Measurements from ENCODE around the gene CFAP210.

CFAP210 gene, protein sequence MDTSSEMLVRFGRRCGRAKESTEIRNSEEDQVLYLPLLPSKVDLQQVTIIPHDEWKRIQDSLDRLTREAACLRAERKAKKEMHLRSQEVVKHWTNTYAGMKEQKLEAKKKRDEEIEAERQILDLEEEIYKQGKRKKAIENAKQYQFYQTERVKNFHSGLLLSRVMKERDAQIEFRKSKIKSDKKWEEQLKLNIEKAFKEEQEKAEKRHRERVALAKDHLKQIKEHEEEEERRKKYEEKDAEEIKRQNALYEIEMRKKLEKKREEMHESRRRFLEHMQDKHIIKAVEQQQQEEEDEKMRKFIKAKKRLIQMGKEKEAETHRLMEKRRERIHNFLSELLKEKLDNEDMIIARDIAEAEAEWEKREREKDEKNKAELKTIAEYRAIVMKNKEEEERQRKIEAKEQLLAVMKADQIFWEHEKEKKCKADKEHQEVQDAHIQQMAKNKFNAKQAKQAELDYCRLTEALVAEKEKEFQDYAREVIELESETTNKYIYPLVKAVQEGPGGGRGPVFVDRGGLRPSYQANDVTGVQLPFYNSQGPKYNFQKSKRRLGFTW

DNA sequence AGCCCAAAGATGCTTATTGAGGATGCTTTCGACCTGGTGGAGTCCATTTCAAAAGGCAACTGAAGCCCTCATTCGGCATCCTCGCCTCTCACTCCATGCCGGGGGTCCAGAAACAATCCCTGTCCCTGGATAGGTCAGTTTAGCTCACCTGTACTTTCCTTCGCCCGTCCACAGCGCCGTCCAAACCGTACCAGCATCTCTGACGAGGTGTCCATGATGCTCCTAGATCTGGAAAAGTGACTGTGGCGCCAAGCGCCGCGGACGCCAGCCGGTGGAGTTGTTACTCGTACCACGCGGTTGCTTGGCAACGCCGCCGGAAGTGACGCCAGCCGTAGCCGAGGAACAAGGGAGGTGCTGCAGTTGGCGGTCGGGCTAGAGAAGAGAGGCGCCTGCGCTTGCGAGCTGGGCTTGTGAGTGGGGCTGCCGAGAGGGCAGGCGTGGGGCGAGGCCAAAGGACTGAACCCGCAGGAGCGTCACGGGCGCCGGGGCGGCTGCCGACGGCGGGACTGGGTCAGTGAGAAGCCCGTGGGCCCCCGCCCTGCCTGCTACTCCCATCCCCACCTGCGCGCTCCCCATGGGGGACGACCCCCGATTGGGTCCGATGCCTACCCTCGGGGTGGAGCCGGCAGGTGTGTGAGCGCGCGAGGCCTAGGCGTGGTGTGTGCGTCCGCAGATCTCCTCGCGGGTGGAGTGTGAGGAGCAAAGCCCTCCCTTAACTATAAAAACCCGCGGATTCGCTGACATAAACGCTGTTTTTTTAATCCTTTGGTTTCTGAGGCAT lies at the start of gene CFAP210, which contains the start of gene PHOSPHO2:
CFAP210 (minus strand) TSS at position 293 of the 781 bp plus-strand sequence; CDS start at position 215, 78 bp downstream.
PHOSPHO2 (plus strand) TSS at position 357 of the 781 bp plus-strand sequence. CDS start 6,503 bp downstream, outside the sequence.
- peak; percentile 99 for DNase-seq (ENCODE audit: low read depth)

DNA sequence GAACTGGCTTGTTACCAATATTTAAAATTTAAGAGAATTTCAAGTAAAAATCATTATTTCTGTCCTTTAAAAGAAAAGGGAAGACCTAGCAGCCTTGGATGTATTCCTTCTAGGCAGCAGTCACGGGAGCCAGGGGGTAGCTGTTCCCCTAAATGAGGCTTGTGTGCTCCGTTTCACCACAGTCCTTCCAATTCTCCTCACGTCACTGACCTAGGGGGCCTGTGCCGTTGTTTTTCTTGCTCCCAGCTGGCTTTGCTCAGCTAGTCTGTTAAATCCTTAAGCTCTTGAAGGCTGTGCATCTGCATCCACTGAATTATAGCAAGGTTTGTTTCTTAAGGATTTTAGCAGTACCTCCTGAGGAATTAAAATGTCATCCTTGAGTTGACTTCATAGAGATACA lies 49.3 kb upstream of the CFAP210 start:
- DNase-seq (ENCODE audit: low read depth), result no peak

DNA sequence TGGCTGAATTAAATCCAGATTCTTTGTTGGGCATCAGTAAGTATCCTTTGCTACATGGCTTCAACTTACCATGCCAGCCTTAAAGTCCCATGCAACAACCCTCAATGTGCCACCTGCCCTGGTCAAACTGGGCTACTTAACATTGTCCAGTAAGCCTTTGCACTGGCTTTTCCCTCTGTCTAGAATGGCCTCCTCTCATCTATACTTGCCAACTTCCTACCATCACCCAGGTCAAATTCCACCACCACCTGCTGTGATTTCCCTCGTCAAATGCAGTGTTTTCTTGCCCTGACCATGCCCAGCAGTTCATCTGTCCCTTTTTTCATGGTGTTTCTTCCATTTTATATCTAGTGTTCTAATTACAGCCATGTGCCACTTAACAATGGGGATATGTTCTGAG lies 45.1 kb upstream of the CFAP210 start:
- DNase-seq (ENCODE audit: low read depth), result no peak

DNA sequence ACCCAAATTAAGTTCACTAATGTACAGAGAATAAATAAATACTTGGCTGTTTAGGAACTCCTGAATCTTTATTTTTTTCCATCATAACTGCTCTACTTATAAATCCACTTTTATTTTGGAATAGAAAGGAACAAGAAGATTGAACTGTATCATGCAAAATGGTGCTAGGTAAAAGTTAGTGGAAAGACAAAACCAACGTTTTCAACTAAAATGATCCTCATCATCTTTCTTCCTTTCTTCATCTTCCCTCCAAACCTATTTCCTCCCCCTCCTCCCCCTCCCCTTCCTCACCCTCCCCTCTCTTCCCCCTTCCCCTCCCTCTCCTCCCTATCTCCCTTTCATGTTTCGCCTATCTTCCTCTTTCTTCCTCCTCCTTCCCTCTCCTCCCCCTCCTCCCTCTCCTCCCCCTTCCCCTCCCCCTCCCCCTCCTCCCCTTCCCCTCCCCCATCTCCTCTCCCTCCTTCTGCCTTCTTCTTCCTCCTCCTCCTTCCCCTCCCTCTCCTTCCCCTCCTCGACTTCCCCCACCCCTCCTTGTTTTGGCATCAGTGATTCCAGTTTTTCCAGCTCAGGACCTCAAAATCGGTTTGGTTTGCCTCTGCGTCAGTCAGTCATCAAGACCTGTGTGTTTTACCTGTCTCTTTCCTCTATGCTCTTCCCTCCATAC lies 44.5 kb upstream of the CFAP210 start:
- DNase-seq (ENCODE audit: low read depth), result no peak

DNA sequence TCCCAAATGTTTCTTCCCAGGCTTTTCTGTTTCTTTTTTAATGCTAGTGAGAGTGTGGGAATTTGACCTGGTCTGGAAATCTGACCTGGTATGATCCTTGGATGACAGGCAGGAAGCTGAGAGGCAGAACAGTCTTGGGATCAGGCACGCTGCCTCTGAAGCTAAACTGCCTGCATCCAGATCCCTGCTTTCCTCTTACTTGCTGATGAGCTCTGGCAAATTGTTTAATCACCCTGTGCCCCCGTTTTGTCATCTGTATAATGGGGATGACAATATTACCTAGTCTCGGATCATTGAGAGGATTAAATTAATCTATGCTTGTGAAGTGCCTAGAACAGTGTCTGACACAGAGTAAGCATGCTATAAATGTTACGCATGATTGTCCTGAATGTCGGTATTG lies 42.7 kb upstream of the CFAP210 start:
- DNase-seq (ENCODE audit: low read depth), result no peak

DNA sequence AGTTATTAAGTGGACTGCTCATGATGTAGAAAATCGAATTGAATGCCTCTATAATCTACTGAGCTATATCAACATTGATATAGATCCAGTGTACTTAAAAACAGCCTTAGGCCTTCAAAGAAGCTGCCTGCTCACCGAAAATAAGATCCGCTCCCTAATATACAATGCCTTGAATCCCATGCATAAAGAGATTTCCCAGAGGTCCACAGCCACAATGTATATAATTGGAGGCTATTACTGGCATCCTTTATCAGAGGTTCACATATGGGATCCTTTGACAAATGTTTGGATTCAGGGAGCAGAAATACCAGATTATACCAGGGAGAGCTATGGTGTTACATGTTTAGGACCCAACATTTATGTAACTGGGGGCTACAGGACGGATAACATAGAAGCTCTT lies 41.4 kb upstream of the CFAP210 start:
- DNase-seq (ENCODE audit: low read depth), result no peak

DNA sequence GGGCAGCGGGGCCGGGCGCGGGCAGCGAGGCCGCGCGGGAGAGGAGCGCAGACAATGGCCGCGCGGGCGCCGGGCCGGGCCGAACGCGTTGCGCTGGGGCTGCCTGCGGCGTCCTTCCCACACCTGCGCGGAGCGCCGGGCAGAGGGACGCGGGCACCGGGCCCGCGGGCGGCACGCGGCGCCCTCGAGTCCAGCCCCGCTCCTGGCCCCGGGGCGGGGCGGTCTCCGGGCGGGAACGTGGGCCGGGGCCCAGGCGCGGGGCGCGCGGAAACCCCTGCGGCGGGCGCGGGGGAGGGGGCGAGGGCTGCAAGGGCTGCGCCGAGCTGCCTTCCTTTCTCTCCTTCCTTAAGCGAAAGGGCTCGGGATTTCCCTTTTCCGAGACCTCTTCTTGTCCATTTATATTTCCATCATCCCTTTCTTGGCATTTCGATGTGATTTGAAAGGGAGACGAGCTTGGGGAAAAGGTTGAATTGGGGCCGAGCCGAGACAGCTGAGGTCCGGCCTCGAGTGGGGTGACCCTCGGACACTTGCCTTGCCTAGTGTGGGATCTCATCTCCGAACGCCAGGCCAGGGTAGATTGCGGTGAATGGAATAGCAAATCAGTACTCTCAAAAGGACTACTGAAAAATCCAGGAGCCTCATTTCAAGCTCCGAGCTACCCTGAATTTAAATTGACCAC lies 40.1 kb upstream of the CFAP210 start:
- DNase-seq (ENCODE audit: low read depth), result no peak

DNA sequence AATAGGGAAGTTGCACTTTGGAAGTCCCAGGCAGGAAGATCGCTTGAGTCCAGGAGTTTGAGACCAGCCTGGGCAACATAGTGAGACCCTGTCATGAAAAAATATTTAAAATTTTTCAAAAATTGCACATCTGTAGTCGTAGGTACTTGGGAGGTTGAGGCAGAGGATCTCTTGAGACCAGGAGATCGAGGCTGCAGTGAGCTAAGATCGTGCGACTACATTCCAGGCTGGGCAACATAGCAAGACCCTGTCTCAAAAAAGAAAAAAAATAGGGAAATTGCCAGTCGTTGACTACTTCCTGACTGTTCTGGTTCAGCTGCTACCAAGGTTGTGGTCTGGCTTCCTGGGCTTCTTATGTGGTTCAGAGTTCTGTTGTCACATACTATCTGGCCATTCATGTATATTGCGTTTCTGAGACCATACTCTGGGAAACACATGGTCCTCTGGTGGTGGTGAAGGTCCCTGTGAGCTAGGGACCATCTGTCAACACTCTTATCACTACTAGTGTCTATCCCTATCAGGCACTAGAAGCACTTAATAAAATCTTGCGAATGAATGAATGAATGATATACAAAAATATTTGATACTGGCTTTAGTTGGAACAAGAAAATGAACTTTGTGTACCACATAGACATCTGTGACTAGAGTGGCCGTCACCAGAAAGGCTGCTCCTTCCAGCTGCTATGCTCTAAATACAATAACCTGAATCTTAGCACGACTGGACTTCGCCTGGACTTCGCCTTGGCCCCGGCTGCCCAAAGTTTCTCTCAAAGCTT lies 38.6 kb upstream of the CFAP210 start:
- no peak for DNase-seq (ENCODE audit: low read depth)

DNA sequence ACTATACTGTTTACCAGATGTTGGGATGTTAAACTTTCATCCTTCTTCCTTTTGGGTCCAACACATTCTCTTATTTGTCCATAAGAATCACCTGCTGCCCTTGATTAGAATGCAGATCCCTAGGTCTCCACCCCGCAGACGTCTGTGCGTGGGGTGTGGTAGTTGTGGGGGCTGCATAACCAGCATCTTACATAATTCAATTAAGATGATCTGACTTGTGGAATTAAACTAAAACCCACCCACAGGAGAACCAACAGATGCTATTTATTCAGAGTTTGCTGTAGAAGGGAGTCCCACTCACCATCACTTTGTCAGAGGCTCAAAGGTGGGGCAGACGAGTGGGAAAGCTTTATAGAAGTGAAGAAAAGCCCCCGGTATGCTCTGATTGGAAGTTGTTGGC lies 37.9 kb upstream of the CFAP210 start:
- no peak for DNase-seq (ENCODE audit: low read depth)

DNA sequence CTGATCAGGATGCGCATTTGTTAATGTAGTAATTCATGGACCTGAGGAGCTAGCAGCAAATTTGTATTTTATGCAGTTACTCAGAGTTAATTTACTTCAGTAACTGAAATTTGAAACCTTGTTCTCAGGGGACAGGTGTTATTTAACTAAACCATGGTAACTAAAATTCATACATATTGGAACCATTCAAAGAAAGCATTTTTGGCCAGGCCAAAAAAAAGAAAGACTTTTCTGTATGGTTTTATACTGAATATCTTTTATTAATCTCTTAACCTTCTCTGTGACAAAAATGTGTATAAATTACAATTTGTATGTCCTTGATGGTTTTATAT lies 35.0 kb upstream of the CFAP210 start:
- no peak for DNase-seq (ENCODE audit: low read depth)

DNA sequence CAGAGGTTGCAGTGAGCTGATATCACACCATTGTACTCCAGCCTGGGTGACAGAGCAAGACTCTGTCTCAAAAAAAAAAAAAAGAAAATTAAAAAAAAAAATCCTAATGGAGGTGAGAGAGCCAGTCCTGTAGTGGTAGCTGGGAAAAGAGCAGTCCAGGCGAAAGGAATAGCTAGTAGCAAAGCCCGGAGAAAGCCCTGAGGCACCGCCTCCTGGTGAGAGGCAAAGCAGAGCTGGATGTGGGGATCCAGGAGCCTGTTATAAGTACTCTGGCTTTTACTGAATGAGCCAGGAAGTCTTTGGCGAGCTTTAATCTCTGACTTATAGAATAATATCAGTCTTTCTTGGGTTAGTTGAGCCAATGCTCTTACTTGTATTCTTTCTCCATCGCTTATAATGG lies 32.9 kb upstream of the CFAP210 start:
- no peak for DNase-seq (ENCODE audit: low read depth)

DNA sequence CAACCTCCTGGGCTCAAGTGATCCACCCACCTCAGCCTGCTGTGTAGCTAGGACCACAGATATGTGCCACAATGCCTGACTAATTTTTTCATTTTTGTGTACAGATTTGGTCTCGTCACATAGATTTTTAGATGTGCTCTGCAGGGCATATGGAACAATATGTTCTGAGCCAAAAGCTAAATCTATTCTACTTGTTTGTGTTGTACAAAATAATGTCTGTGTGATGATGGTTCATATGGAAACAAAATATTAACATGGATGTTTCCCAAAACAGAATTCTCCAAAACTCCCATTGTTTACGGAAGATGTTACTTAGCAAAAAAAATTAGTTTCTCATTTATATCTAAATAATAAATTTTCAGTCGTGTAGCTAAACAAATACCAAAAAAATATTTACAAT lies 26.8 kb upstream of the CFAP210 start:
- DNase-seq (ENCODE audit: low read depth), result no peak

DNA sequence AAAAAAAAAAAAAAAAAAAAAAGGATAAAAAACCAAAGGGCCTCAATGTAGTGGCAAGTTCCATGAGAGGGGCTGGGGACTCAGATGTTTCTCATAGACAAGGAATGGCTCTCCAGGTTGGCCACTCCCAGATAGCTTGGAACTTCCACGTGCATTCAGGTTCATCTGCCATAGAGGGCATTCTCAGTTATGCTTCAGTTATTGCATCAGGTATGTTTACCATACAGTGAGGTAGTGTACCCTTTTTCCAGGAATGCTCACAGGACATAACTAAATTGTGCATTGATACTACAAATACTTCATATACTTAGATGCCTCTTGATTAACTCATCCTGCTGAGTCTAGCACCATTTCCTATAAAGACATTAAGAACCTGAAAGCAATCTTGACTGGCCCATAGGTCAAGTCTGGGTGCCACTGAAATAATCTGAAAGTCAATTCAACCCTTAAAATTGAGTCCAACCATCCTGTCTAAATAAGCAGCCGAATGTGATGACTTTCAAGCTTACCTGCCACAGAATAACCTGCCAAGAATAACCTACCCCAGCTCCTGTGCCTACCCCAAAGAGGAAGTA lies 24.8 kb upstream of the CFAP210 start:
- DNase-seq (ENCODE audit: low read depth), result no peak

DNA sequence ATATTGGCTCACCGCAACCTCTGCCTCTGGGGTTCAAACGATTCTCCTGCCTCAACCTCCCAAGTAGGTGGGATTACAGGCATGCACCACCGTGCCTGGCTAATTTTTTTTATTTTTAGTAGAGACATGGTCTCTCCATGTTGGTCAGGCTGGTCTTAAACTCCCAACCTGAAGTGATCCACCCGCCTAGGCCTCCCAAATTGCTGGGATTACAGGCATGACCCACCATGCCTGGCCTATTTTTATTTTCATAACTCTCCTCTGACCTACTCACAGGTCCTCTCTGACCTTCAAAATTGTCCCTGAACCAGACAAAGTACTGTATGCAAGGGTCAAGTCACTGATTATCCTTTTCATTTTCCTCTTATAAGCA lies 23.5 kb upstream of the CFAP210 start:
- DNase-seq (ENCODE audit: low read depth), result no peak

DNA sequence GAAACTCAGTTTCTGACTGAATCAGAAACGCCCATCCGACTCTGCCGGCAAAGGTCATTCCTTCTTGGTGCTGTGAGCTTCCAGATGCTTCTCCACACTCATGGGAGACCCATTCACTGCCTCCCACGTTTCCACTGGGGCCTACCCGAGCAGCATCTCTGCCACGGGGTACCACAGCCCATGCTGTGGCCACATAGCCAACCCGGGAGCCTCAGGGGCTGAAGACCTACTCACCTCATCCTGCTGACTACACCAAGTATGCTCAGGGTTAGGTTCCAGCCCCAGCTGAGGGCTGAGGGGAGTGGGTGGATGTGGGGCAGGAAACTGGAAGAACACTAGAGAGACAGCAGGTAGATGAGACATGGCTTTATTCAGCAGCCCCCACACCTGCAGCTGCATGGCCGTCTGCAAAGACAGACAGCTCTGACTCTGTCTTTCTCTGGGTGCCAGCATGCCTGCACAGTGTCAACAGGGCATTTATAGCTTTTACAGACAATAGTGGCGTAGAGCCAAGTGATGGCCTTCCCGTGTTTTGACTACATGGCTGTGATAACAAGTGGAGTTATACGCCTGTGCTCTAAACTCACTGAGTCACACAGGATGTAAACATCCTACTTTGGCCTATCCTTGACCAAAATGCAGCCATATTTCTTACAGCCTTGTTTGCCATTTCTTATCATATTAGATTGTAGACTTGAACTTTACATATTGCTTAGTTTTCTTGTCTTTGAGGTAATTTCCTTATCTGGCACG lies 22.9 kb upstream of the CFAP210 start:
- DNase-seq (ENCODE audit: low read depth), result no peak

DNA sequence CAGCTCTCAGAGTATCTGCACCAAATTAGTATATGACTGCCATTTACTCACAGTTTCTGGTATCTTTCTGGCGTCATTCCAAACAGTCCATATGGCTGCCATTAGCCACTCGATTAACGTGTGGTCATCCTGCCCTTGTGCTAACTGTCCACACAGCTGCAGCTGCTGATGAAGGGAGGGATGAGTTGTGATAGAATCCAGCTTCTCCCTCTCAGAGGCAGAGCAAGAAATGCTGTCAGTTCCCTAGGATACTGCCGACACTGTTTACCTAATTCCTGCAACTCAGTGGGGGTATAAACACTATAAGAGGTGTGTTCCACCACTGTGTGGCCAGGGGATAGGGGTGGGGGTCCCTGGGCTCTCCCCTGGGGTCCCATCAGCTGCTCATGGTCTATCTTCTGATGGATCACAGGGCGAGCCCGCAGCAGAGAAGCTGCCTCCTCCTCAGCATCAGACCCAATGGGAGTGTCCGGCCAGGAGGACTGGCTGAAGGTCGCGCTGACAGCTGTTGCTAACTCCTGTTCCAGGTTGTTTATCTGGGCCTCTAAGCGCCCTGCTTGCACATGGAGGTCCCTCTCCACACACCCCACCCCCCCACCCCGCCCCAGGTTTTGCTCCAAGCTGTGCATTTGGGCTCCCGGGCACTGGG lies 22.2 kb upstream of the CFAP210 start:
- no peak for DNase-seq (ENCODE audit: low read depth)

DNA sequence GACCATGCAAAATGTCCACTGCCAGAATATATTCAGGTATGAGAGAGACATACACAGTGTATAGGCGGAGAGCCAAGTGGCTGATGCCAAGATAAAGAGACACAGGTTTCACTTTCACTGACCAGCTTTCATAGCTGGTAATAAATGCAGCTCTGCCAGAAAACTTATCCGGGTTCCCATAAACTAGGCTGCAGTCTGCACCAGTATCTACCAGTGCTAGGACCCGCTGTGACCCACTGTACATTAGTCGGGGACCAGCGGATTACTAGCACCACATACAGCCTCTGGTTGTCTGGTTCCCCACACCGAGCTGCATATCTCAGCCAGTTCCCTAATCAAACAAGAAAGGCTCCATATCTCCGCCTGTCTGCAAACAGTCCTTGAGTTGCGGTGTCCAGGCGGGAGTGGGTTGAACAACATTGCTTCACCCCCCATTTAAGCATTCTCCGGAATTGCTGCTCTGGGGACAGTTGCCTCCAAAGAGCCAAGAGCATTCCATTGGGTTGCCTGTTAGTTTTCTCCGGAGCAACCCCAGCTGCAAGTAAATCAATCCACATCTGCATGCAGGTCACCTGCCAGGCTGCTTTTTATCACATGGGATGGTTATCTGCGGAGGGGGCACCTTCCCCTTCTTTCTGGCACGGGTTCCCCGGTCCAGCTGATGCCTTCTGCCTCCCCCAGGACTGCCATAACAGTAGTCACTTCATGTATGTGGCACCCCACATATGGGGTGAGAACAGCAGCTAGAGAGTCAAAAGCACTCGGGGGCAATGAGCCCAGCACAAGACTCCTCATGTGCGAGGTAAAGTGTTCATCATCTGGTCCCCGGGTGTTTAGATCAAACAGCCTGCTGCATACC lies 21.4 kb upstream of the CFAP210 start:
- DNase-seq (ENCODE audit: low read depth), result no peak

DNA sequence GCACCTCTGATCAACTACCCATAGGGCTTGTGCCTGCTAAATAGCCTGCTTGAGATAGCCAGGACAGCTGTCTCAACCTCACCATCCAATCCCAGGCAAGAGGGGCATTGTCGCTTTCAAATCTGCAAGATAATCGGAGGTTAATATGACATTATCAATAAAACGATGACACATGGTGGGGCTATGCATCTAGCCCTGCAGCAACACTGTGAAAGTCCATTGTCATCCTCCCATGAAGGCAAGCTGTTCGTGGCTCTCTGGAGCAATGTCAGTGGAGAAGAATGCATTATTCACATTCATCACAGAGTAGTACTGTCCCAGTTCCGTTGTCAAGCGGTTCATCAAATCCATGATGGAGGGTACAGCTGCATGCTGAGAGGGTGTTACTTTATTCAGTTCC lies 20.5 kb upstream of the CFAP210 start:
- DNase-seq (ENCODE audit: low read depth), result no peak

DNA sequence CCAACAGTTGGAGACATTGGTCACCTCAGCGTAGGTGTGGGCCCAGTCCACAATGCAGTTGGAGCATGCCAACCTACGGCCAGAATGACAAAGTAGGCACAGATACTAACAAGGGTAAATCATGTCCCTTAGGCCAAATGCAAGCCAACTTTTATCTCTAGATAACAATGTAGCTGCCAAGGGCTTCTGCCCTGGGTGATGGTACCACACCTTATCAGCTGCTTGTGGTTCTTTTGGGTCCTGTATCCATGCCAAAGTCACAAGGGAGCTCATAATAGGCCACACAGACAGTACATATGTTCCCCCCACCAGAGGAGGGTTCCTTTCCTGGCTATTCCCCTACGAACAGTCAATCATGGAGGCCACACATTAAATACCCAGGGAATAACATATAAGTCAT lies 19.1 kb upstream of the CFAP210 start:
- DNase-seq (ENCODE audit: low read depth), result no peak
